Measurements from ENCODE around the gene PRDM16. TPM values are rescaled to one million over a fixed set of nuclear protein-coding genes. Genes with fewer than 3 reads are reported as not detected.

The PRDM16 gene
- total RNA-seq, 4 donors from 2014 or later: 5.9 to 41.7 (median 11.2) TPM

DNA sequence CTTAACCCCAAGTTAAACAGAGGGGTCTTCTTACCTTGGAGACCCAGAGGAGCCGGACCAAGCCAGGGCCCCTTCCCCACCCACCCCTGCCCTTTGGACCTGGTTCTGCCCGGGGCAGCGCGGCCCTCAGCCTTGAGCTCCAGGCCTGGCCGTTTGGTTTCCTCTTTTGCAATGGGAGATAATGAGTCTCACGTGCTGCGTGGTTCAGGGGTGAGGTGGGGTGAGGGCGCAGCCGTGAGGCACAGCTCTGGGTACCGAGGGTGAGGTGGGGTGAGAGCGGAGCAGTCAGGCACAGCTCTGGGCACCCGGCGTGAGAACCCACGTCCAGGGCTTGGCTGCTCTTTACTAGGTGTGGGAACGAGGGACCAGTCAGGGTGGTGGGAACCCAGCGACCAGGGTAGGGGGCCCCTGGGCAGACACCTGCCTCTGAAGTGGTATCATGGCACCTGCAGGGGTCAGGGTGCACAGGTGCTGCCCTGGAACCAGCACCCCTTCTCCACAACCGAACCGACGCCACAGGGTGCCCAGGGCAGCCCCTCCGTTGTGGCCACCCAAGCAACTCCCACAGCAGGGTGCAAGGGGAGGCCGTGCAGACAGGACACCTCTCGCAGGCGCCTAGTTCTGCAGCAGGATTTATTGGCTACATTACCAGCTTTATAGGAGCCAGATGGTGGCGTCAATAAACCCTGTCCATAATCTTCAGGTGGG lies 182.2 kb downstream of the PRDM16 start:
- 74 to 75% methylated on average over 19 to 21 of the region's 24 CpGs for WGBS, 2 donors
- Histone ChIP-seq H3K9me3 (no peaks in the 10 kb centered on the region), H3K4me1 (peaks cover 0 to 47% (median 6%) of the 10 kb centered on the region in 4 donors), H3K27me3 (peaks cover 0 to 40% of the 10 kb centered on the region in 2 donors), H3K36me3 (no peaks in the 10 kb centered on the region), H3K4me3 (no peak overlapping the region), H3K27ac (no peak overlapping the region)
- TF ChIP-seq EP300 (IDR thresholded peaks at IDR 0.05): no peak
- TF ChIP-seq POLR2A (IDR thresholded peaks at IDR 0.05): no peak
- TF ChIP-seq, protein P1, sequence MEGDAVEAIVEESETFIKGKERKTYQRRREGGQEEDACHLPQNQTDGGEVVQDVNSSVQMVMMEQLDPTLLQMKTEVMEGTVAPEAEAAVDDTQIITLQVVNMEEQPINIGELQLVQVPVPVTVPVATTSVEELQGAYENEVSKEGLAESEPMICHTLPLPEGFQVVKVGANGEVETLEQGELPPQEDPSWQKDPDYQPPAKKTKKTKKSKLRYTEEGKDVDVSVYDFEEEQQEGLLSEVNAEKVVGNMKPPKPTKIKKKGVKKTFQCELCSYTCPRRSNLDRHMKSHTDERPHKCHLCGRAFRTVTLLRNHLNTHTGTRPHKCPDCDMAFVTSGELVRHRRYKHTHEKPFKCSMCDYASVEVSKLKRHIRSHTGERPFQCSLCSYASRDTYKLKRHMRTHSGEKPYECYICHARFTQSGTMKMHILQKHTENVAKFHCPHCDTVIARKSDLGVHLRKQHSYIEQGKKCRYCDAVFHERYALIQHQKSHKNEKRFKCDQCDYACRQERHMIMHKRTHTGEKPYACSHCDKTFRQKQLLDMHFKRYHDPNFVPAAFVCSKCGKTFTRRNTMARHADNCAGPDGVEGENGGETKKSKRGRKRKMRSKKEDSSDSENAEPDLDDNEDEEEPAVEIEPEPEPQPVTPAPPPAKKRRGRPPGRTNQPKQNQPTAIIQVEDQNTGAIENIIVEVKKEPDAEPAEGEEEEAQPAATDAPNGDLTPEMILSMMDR (IDR thresholded peaks at IDR 0.05): no peak
- DNase-seq (ENCODE audit: low spot score in 2 of 2): no peak

DNA sequence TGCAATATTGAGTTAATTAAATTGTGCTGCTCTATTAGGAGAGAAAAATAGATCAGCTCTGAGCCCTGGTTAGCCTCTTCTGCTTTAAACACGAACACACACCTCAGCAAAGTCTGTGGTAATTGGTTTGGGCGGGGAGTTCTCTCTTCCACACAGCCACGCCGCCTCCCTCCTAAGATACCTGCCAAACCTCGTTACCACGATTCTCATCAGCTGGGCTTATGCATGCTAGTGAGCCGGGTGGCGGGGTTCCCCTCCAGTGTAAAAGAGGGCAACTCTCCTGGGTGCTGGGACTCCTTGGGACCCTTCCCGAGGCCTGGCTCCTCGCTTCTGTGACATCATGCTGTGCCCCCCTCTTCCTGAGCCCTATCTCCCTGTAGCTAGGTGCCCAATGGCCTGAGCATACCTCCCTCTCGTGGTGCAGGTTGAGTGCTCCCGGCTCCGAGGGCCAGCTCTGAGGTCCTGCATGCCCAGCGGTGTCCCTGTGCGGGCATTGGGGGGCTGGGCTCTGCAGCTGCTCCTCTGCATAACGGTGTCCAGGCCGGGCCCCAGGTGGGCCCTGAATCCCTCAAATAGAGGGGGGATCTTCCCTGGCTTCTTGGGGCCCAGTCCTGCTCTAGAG lies 182.9 kb downstream of the PRDM16 start:
- no peaks in the 10 kb centered on the region for H3K36me3 ChIP-seq
- TF ChIP-seq, protein P1 (IDR thresholded peaks at IDR 0.05): no peak
- TF ChIP-seq POLR2A (IDR thresholded peaks at IDR 0.05) (no peak), EP300 (IDR thresholded peaks at IDR 0.05) (no peak)
- H3K9me3 ChIP-seq: peaks cover 0 to 1% (median 0%) of the 10 kb centered on the region in 4 donors
- WGBS, 2 donors: 69 to 77% methylated on average over 11 to 16 of the region's 17 CpGs
- no peak overlapping the region for H3K27ac ChIP-seq
- no peak for DNase-seq (ENCODE audit: low spot score in 2 of 2)
- H3K4me3 ChIP-seq: no peak overlapping the region
- H3K4me1 ChIP-seq: peaks cover 0 to 40% (median 4%) of the 10 kb centered on the region in 4 donors
- H3K27me3 ChIP-seq: peaks cover 0 to 34% of the 10 kb centered on the region in 2 donors

DNA sequence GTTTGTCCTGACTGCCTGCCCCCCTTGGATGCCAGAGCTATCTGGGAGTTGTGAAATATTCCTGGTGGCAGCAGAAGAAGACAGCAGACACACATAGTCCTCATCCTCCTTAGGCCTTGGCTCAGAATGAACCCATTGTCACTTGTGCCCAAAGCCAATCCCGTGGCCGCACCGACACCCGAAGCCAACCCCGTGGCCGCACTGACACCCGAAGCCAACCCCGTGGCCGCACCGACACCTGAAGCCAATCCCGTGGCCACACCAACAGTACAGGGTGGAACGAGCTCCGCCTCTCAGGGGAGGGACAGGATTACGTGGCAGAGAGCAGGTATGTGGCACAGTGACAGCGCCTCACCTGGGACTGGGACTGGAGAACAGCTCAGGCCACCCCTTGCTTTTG lies 186.7 kb downstream of the PRDM16 start:
- Histone ChIP-seq H3K36me3 (no peaks in the 10 kb centered on the region), H3K27ac (no peak overlapping the region), H3K4me3 (no peak overlapping the region), H3K9me3 (peaks cover 0 to 8% (median 0%) of the 10 kb centered on the region in 4 donors), H3K4me1 (peaks cover 0 to 9% (median 0%) of the 10 kb centered on the region in 4 donors), H3K27me3 (peaks cover 0 to 13% of the 10 kb centered on the region in 2 donors)
- no peak for TF ChIP-seq EP300 (IDR thresholded peaks at IDR 0.05)
- TF ChIP-seq, protein P1 (IDR thresholded peaks at IDR 0.05): no peak
- no peak for TF ChIP-seq POLR2A (IDR thresholded peaks at IDR 0.05)
- 92 to 94% methylated on average over 15 of the region's 15 CpGs for WGBS, 2 donors
- no peak for DNase-seq (ENCODE audit: low spot score in 2 of 2)

- Histone ChIP-seq H3K27me3 (no peaks in the 10 kb centered on the region), H3K4me1 (peaks cover 0 to 15% (median 0%) of the 10 kb centered on the region in 4 donors), H3K36me3 (no peaks in the 10 kb centered on the region), H3K27ac (no peak overlapping the region), H3K9me3 (peaks cover 0 to 8% (median 0%) of the 10 kb centered on the region in 4 donors), H3K4me3 (no peak overlapping the region)
- DNase-seq (ENCODE audit: low spot score in 2 of 2): no peak
- TF ChIP-seq, protein P1 (IDR thresholded peaks at IDR 0.05): no peak
- TF ChIP-seq EP300 (IDR thresholded peaks at IDR 0.05): no peak
- TF ChIP-seq POLR2A (IDR thresholded peaks at IDR 0.05): no peak
- 94 to 98% methylated on average over 4 of the region's 4 CpGs for WGBS, 2 donors
Observed at GRCh38 chr1:3257788-3258187, 188.8 kb downstream of the PRDM16 start.

- no peak overlapping the region for H3K4me3 ChIP-seq
Observed at GRCh38 chr1:3258386-3259003, 189.5 kb downstream of the PRDM16 start.

More at GRCh38 chr1:3258386-3259003, 189.5 kb downstream of the PRDM16 start:
- TF ChIP-seq EP300 (IDR thresholded peaks at IDR 0.05): no peak
- TF ChIP-seq, protein P1 (IDR thresholded peaks at IDR 0.05): no peak
- TF ChIP-seq POLR2A (IDR thresholded peaks at IDR 0.05): no peak
- peaks cover 0 to 8% (median 0%) of the 10 kb centered on the region in 4 donors for H3K9me3 ChIP-seq
- H3K4me1 ChIP-seq: peaks cover 0 to 19% (median 0%) of the 10 kb centered on the region in 4 donors
- DNase-seq (ENCODE audit: low spot score in 2 of 2): no peak
- H3K27me3 ChIP-seq: no peaks in the 10 kb centered on the region
- 22 to 27% methylated on average over 16 of the region's 16 CpGs for WGBS, 2 donors
- H3K36me3 ChIP-seq: no peaks in the 10 kb centered on the region
- H3K27ac ChIP-seq: no peak overlapping the region
